Osteocyte (in vitro differentiated cells): Measurements from ENCODE around the gene TSKS. TPM values are rescaled to one million over a fixed set of nuclear protein-coding genes. Genes with fewer than 3 reads are reported as not detected.

Experiments used
- DNase-seq: peaks from one replicate; pipeline ENCODE4 v3.0.0; 2021; ENCODE audit warnings: mixed read lengths; ENCODE audit not compliant: unreplicated experiment; ENCODE audit errors: extremely low spot score
- H3K27ac Mint-ChIP-seq: one replicate; pipeline ENCODE4 v1.8.0; 2021; ENCODE audit warnings: mild to moderate bottlenecking, mixed read lengths; ENCODE audit not compliant: unreplicated experiment
- H3K27me3 Mint-ChIP-seq: one replicate; pipeline ENCODE4 v1.8.0; 2021; ENCODE audit warnings: mixed read lengths; ENCODE audit not compliant: unreplicated experiment
- H3K36me3 Mint-ChIP-seq: one replicate; pipeline ENCODE4 v1.8.0; 2021; ENCODE audit warnings: mixed read lengths; ENCODE audit not compliant: unreplicated experiment
- H3K4me1 Mint-ChIP-seq: one replicate; pipeline ENCODE4 v1.8.0; 2021; ENCODE audit warnings: mixed read lengths; ENCODE audit not compliant: unreplicated experiment
- H3K4me3 Mint-ChIP-seq: one replicate; pipeline ENCODE4 v1.8.0; 2021; ENCODE audit warnings: mild to moderate bottlenecking, moderate library complexity, mixed read lengths; ENCODE audit not compliant: unreplicated experiment
- H3K9me3 Mint-ChIP-seq: one replicate; pipeline ENCODE4 v1.8.0; 2021; ENCODE audit warnings: mixed read lengths; ENCODE audit not compliant: unreplicated experiment
- total RNA-seq: library from RNA; stranded (reverse); gene quantifications from 2 replicates; pipeline ENCODE4 v1.2.1, GENCODE V29; 2021
- TF ChIP-seq, protein P1 (sequence below): fragments of 200-600 bp; sonication (generic); IDR thresholded peaks from 2 replicates; pipeline ENCODE4 v1.5.0; 2021; ENCODE audit warnings: antibody characterized with exemption, mild to moderate bottlenecking, moderate library complexity

The TSKS gene
- total RNA-seq, 1 donor from 2014 or later, result not detected

DNA sequence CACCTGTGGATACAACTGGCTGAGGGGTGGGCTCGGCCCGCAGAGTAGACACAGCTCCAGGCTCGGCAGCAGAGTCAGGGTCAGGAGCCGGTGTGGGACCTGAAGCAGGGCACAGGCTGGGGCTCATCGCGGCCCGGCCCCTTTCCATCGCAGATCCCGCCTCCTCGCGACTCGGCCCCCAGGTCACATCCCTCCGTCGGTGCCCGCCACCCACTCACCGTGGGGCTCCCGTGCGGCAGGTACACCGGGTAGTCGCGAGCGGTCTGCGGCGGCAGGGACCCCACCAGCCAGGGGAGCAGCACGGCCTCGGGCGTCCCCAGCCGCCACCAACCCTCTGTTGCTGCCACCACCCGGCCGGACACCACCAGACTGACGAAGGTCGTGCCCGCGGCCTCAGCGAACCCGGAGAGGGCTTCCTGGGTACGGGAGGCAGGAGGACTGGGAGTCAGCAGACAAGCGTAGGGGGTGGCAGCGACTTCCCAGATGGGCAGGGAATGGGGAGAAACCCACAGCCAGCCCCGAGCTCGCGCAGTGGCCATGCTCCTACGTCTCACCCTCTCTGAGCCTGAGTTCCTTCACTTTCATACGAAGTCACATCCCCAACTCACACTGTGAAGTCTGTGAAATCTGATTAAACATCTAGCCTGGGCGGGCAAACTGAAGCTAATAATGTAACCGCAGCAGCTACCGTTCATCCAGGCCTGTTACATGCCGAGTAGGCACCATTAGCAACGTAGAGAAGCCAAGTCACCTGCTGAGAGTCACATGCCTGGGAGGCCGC, 46.2 kb upstream of the TSKS start:
- H3K27ac Mint-ChIP-seq, result peak overlapping the region; percentile 70
- no peak for DNase-seq
- peaks cover 9% of the 10 kb centered on the region for H3K36me3 Mint-ChIP-seq

DNA sequence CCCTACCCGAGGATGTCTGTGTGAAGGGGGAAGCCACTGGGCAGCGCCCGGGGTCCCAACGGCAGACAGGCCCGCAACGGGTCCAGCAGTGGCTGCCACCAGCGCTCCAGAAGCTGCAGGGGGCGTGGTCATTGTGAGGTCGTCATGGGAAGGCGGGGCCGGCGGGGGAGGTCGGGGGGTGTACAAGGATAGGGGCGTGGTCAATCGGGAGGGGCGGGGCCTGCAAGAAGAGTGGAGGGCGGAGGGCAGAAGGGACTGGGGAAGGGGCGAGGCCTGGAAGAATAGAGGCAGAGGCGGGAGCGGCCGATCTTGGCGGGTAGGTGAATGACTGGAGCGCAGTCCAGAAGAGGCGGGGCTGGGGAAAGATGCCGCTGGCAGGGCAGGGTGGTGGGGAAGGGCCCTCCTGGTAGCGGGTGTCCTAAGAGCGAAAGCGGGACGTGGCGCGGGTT, 45.6 kb upstream of the TSKS start:
- TF ChIP-seq, protein P1, sequence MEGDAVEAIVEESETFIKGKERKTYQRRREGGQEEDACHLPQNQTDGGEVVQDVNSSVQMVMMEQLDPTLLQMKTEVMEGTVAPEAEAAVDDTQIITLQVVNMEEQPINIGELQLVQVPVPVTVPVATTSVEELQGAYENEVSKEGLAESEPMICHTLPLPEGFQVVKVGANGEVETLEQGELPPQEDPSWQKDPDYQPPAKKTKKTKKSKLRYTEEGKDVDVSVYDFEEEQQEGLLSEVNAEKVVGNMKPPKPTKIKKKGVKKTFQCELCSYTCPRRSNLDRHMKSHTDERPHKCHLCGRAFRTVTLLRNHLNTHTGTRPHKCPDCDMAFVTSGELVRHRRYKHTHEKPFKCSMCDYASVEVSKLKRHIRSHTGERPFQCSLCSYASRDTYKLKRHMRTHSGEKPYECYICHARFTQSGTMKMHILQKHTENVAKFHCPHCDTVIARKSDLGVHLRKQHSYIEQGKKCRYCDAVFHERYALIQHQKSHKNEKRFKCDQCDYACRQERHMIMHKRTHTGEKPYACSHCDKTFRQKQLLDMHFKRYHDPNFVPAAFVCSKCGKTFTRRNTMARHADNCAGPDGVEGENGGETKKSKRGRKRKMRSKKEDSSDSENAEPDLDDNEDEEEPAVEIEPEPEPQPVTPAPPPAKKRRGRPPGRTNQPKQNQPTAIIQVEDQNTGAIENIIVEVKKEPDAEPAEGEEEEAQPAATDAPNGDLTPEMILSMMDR, result no peak
- H3K4me1 Mint-ChIP-seq, result peaks cover 18% of the 10 kb centered on the region
- H3K4me3 Mint-ChIP-seq, result peak overlapping the region; percentile 82
- no peaks in the 10 kb centered on the region for H3K27me3 Mint-ChIP-seq
- no peaks in the 10 kb centered on the region for H3K9me3 Mint-ChIP-seq
- peak overlapping the region; percentile 69 for H3K27ac Mint-ChIP-seq
- peaks cover 10% of the 10 kb centered on the region for H3K36me3 Mint-ChIP-seq
- peak; percentile 94 for DNase-seq

More for the DNA sequence above, 46.2 kb upstream of the TSKS start:
- TF ChIP-seq, protein P1, result peak; percentile 19
- Mint-ChIP-seq H3K9me3 (no peaks in the 10 kb centered on the region), H3K27me3 (no peaks in the 10 kb centered on the region), H3K4me1 (peaks cover 21% of the 10 kb centered on the region), H3K4me3 (peak overlapping the region; percentile 82)

DNA sequence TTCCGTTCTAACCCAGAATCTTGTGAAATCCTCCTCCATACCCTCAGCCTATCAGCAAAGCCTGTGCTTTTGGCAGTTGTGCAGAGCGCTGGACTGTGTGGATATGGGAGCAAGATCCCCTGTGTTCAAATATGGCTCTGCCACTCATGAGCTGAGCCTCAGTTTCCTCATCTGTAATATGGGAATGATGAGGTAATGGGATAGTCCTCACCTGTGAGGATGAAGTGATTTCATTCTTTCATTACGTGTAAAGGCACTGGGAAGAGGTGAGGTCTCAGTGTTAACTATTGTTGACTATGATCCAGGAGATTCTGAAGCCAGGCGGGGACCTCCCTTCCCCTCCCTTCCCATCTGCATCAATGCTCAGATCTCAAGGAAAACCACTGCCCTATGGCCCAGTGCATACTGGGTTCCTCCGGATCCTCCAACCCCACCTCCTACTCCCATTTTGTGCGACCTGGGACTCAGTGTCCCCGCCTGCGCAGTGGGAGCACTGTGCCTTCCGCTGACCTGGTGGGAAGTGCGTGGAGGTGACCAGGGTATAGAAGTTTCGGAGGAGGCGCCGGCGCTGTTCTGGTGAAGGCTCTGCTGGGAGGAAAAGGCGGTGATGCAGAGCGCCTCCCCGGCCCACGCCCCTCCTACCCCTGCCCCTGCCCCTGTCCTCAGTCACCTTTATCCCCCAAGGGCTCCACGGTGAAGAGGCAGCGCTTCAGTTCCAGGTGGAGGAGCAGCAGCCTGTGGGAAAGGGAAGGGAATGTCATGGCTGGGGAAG, 45.0 kb upstream of the TSKS start:
- H3K27ac Mint-ChIP-seq, result peak overlapping the region; percentile 27
- peak overlapping the region; percentile 44 for H3K4me3 Mint-ChIP-seq
- no peaks in the 10 kb centered on the region for H3K27me3 Mint-ChIP-seq
- no peak for DNase-seq
- H3K4me1 Mint-ChIP-seq, result peaks cover 17% of the 10 kb centered on the region
- TF ChIP-seq, protein P1, result no peak
- peaks cover 15% of the 10 kb centered on the region for H3K36me3 Mint-ChIP-seq
- H3K9me3 Mint-ChIP-seq, result no peaks in the 10 kb centered on the region

DNA sequence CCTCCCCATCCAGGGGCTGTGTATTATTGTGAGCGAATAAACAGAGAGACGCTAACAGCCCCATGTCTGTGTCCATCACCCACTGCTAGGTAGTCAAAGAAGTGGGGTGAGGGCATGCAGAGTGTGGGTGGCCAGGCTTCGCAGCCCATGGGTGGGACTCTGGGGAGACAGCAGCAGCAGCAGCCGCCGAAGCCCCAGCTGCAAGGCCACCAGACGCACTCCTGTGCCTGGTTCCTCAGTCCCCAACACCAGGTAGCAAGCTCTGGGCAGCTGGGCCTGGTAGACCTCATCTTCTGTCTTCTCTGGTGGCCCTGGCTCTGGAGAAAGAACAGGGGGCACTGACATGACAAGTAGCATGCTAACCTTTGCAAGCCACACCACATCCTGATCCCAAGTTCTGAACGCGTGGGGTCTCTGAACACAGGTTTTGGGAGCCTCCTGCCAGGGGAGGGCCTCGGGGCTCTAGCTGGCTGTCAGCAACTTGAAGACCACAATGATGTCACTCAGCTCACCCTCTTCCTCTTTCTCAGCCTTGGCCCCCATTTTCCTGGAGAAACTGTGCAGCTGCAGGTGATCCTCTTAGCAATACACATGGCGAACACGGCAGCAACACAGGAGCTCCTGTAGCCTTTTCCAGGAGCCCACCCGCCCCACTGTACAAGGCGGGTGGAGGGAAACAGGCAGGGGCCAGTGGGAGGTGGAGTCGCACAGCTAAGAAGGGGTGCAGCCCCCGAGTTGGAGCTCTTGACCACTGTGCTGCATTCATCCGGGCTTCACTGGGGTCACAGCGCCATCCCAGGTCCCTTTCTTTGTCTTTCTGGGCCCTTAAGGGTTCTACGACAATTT, 44.2 kb upstream of the TSKS start:
- Mint-ChIP-seq H3K4me3 (no peak overlapping the region), H3K36me3 (peaks cover 15% of the 10 kb centered on the region), H3K27ac (peak overlapping the region; percentile 18), H3K4me1 (peaks cover 11% of the 10 kb centered on the region), H3K27me3 (no peaks in the 10 kb centered on the region), H3K9me3 (no peaks in the 10 kb centered on the region)
- TF ChIP-seq, protein P1, result no peak
- no peak for DNase-seq
